SK-N-MC (cell line): ENCODE measurements around the gene DPP10.
"Not testable (repeated sequence)": the region's sequence is repeated elsewhere in the genome, so short reads cannot be mapped to it uniquely, and the experiment has no call there.

ENCODE experiments used
- DNase-seq: peaks from one replicate; pipeline ENCODE4 v3.0.0-alpha.2; 2011; ENCODE audit warnings: low read depth, low spot score
- H3K27ac ChIP-seq: fragments of 200-600 bp; sonication (generic); 2 replicates; pipeline ENCODE4 v1.5.1; 2016; ENCODE audit warnings: mixed run types
- H3K36me3 ChIP-seq: fragments of 200-600 bp; sonication (generic); 2 replicates; pipeline ENCODE4 v1.6.1; 2017; ENCODE audit warnings: antibody characterized with exemption, low read length, mixed read lengths; ENCODE audit not compliant: insufficient read depth
- H3K4me3 ChIP-seq: fragments of 200-600 bp; sonication (generic); 2 replicates; pipeline ENCODE4 v1.5.1; 2016
- H3K9ac ChIP-seq: fragments of 200-600 bp; sonication (generic); 2 replicates; pipeline ENCODE4 v1.8.0; 2017; ENCODE audit warnings: mixed run types, mixed read lengths; ENCODE audit not compliant: insufficient read length
- H3K9me3 ChIP-seq: fragments of 200-600 bp; sonication (generic); 2 replicates; pipeline ENCODE4 v1.6.1; 2017; ENCODE audit warnings: low read depth, mild to moderate bottlenecking, antibody characterized with exemption, low read length, moderate library complexity, mixed read lengths
- EZH2 ChIP-seq: fragments of 200-600 bp; sonication (generic); IDR thresholded peaks from one replicate; pipeline ENCODE4 v1.6.1; 2017; ENCODE audit warnings: antibody characterized with exemption
- FOXP2 ChIP-seq: optimal IDR thresholded peaks from 2 replicates; pipeline ENCODE3; 2011; ENCODE audit warnings: mild to moderate bottlenecking, moderate library complexity; ENCODE audit not compliant: insufficient read depth; ENCODE audit errors: extremely low read length, control extremely low read depth
- POLR2AphosphoS5 ChIP-seq: IDR thresholded peaks from 2 replicates; pipeline ENCODE4 v1.6.1; 2012; ENCODE audit warnings: mild to moderate bottlenecking, low read depth, low read length, borderline replicate concordance

Gene DPP10

GRCh38 chr2:114968748-114969400 lies 526.4 kb downstream of the DPP10 start:
- no peak for TF ChIP-seq FOXP2
- no peak for TF ChIP-seq POLR2AphosphoS5
- no peak for TF ChIP-seq EZH2
- no peak for DNase-seq
- H3K4me3 ChIP-seq, result no peak overlapping the region
- no peaks in the 10 kb centered on the region for H3K9me3 ChIP-seq
- H3K9ac ChIP-seq, result no peak overlapping the region
- H3K27ac ChIP-seq, result no peak overlapping the region
- H3K36me3 ChIP-seq, result no peaks in the 10 kb centered on the region

DNA sequence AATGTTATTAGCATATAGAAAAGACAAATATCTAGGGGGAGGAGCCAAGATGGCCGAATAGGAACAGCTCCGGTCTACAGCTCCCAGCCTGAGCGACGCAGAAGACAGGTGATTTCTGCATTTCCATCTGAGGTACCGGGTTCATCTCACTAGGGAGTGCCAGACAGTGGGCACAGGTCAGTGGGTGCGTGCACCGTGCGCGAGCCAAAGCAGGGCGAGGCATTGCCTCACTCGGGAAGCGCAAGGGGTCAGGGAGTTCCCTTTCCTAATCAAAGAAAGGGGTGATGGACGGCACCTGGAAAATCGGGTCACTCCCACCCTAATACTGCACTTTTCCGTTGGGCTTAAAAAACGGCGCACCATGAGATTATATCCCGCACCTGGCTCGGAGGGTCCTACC lies 561.9 kb downstream of the DPP10 start:
- not testable (repeated sequence) for H3K36me3 ChIP-seq, DNase-seq, H3K4me3 ChIP-seq, H3K9me3 ChIP-seq, H3K27ac ChIP-seq, H3K9ac ChIP-seq

DNA sequence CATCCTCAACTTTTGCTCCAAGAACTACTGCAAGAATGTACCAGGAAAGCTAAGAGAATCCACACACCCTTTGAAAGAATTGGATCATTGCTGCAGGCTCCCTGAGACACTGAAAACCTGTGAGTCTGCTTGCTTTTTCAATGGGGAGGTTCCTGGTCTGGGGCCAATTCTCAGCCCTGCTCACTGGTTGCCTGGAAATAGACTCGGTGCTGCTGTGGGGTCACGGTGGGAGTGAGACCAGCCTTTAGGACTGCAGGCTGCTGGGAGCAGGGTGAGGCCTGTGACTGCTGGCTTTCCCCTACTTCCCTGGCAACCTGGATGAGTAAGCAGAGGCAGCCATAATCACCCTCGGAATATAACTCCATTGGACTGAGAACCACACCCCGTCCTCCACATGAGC lies 569.3 kb downstream of the DPP10 start:
- no peak overlapping the region for H3K27ac ChIP-seq
- DNase-seq, result no peak
- no peak for TF ChIP-seq FOXP2
- TF ChIP-seq EZH2, result no peak
- TF ChIP-seq POLR2AphosphoS5, result no peak
- H3K9me3 ChIP-seq, result no peaks in the 10 kb centered on the region
- no peaks in the 10 kb centered on the region for H3K36me3 ChIP-seq
- H3K9ac ChIP-seq, result no peak overlapping the region
- no peak overlapping the region for H3K4me3 ChIP-seq

DNA sequence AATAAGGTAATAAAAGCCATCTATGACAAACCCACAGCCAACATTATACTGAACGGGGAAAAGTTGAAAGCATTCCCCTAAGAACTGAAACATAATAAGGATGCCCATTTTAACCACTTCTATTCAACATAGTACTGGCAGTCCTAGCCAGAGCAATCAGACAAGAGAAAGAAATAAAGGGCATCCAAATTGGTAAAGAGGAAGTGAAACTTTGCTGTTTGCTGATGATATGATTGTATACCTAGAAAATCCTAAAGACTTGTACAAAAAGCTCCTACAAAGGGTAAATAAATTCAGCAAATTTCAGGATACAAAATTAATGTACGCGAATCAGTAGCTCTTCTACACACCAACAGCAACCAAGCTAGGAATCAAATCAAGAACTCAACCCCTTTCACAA lies 579.6 kb downstream of the DPP10 start:
- not testable (repeated sequence) for H3K9ac ChIP-seq, H3K27ac ChIP-seq, H3K36me3 ChIP-seq, H3K9me3 ChIP-seq, H3K4me3 ChIP-seq, DNase-seq

DNA sequence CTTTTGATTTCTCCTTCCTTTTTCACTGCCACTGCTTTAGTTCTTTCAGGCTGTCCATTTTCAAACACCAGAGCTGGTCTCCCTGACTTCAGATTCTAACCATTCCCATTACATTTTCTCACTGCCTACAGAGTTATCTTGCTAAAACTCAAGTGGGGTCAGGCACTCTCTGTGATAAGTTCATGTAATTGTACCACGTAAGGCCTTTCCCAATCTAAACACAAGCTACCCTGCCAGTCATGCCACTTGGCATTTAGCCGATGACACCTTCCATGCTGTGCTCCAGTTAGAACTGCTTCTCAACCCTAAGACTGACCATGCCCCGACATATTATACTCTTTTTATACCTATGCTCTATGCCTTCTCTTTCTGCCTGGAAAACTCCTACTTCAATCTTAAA lies 592.4 kb downstream of the DPP10 start:
- Histone ChIP-seq H3K4me3 (no peak overlapping the region), H3K9me3 (no peaks in the 10 kb centered on the region), H3K9ac (no peak overlapping the region), H3K36me3 (no peaks in the 10 kb centered on the region), H3K27ac (no peak overlapping the region)
- no peak for TF ChIP-seq FOXP2
- TF ChIP-seq EZH2, result no peak
- no peak for TF ChIP-seq POLR2AphosphoS5
- no peak for DNase-seq

- Histone ChIP-seq H3K9ac (no peak overlapping the region), H3K9me3 (no peaks in the 10 kb centered on the region), H3K4me3 (no peak overlapping the region), H3K27ac (no peak overlapping the region), H3K36me3 (no peaks in the 10 kb centered on the region)
- no peak for DNase-seq
- TF ChIP-seq POLR2AphosphoS5 (no peak), FOXP2 (no peak), EZH2 (no peak)
Measured at GRCh38 chr2:115036818-115037217, 594.4 kb downstream of the DPP10 start.

GRCh38 chr2:115057473-115057872 lies 615.0 kb downstream of the DPP10 start:
- no peak for DNase-seq
- no peak overlapping the region for H3K9ac ChIP-seq
- no peak overlapping the region for H3K4me3 ChIP-seq
- H3K27ac ChIP-seq, result no peak overlapping the region
- H3K9me3 ChIP-seq, result no peaks in the 10 kb centered on the region
- TF ChIP-seq POLR2AphosphoS5 (no peak), FOXP2 (no peak), EZH2 (no peak)
- H3K36me3 ChIP-seq, result no peaks in the 10 kb centered on the region

DNA sequence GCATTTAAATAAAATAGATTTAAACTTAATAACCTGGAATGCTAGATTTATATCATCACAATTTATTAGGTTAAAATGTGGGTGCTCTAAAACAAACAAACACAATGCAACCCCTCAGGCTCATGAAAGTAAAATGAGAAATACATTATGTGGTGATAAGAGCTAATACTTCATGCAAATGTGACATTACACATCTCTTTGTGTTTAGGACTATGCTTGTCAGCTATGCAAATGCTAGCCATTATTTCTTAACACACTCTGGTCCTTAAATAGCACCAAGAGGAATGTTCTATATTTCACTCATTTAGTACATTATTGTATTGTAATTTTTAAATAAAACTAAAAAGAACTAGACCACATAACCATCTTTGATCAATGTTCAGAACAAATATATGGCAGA lies 627.6 kb downstream of the DPP10 start:
- TF ChIP-seq FOXP2 (no peak), POLR2AphosphoS5 (no peak), EZH2 (no peak)
- H3K4me3 ChIP-seq, result no peak overlapping the region
- no peak overlapping the region for H3K9ac ChIP-seq
- no peak overlapping the region for H3K27ac ChIP-seq
- H3K9me3 ChIP-seq, result no peaks in the 10 kb centered on the region
- H3K36me3 ChIP-seq, result no peaks in the 10 kb centered on the region
- no peak for DNase-seq

DNA sequence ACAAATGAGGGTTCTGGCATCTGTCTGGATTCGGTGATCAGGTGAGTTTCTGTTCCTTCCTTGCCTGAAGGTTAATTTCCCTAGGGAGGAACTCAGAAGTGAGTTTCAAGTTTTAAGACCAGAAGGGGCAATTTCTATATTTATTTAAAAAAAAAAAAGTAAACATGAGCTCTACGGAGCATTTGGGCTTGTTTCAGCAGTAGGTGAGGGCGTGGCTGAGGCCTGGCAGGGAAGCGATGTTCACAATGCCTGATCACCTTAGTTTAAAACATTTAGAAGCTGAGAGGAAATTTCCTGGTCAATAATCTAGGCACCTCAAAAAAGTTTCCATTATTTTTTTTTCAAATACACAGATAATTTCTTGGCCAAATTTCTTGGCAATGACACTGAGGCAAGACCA lies 629.1 kb downstream of the DPP10 start:
- Histone ChIP-seq H3K4me3 (no peak overlapping the region), H3K9me3 (no peaks in the 10 kb centered on the region), H3K36me3 (no peaks in the 10 kb centered on the region), H3K27ac (no peak overlapping the region), H3K9ac (no peak overlapping the region)
- TF ChIP-seq POLR2AphosphoS5 (no peak), EZH2 (no peak), FOXP2 (no peak)
- no peak for DNase-seq
